WI38 (cell line): ENCODE data around the gene FTH1.

Experiments used
- H3K4me3 ChIP-seq: 2 replicates; pipeline ENCODE4 v1.5.1; 2011; ENCODE audit warnings: low read depth, mild to moderate bottlenecking, control low read depth, low read length
- TF ChIP-seq, protein P1 (sequence below): IDR thresholded peaks from 2 replicates; pipeline ENCODE4 v1.5.1; 2012; ENCODE audit warnings: low read depth, mild to moderate bottlenecking, control low read depth, low read length

The FTH1 gene

DNA sequence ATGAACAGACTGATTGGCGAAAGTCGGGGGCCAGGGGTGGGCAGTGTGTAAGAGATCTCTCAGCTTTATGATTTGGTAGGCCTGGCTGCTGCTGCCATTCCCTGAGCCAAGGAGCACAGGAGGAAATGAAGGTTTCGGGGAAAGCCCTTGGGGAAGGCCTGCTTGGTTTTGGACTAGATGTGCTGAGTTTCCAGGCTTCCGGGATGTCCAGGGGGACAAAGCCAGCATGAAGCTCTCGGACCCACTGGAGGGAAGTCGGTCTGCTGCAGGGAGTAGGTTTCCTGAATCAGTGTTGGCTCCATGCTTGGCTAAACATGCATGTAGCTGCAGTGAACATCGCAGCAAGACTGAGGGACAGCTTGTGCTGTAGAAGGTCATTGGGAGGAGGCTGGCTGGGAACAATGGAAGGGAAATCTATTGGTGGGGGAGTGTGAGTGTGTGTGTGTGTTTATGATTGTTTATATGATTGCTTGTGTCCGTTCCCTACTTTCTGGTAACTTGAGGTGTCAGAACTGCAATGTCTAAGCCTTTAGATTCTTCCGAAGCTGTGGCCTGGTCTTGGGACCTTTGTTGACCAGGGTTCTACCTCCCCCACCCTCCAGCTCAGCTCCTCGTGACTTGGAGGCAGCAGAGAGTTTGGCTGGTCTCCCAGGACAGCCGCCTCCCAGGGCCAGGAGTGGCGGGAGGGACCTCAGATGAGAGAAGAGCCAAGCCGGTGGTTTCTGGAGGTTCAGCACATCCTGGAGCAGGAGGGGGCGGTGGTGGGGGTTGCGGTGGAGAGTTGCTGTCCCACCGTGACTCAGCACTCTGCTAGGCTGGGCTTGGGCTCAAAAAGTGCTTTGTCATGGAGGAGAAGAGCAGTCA, 4.0 kb upstream of the FTH1 start:
- H3K4me3 ChIP-seq = no peak overlapping the region

GRCh38 chr11:61969838-61970662, 2.6 kb upstream of the FTH1 start:
- no peak overlapping the region for H3K4me3 ChIP-seq
- TF ChIP-seq, protein P1, sequence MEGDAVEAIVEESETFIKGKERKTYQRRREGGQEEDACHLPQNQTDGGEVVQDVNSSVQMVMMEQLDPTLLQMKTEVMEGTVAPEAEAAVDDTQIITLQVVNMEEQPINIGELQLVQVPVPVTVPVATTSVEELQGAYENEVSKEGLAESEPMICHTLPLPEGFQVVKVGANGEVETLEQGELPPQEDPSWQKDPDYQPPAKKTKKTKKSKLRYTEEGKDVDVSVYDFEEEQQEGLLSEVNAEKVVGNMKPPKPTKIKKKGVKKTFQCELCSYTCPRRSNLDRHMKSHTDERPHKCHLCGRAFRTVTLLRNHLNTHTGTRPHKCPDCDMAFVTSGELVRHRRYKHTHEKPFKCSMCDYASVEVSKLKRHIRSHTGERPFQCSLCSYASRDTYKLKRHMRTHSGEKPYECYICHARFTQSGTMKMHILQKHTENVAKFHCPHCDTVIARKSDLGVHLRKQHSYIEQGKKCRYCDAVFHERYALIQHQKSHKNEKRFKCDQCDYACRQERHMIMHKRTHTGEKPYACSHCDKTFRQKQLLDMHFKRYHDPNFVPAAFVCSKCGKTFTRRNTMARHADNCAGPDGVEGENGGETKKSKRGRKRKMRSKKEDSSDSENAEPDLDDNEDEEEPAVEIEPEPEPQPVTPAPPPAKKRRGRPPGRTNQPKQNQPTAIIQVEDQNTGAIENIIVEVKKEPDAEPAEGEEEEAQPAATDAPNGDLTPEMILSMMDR = no peak

More for the DNA sequence above, 4.0 kb upstream of the FTH1 start:
- TF ChIP-seq, protein P1 = no peak

- no peak overlapping the region for H3K4me3 ChIP-seq
- TF ChIP-seq, protein P1 = no peak
These were observed 1.9 kb upstream of the FTH1 start for GRCh38 chr11:61969391-61969758.

DNA sequence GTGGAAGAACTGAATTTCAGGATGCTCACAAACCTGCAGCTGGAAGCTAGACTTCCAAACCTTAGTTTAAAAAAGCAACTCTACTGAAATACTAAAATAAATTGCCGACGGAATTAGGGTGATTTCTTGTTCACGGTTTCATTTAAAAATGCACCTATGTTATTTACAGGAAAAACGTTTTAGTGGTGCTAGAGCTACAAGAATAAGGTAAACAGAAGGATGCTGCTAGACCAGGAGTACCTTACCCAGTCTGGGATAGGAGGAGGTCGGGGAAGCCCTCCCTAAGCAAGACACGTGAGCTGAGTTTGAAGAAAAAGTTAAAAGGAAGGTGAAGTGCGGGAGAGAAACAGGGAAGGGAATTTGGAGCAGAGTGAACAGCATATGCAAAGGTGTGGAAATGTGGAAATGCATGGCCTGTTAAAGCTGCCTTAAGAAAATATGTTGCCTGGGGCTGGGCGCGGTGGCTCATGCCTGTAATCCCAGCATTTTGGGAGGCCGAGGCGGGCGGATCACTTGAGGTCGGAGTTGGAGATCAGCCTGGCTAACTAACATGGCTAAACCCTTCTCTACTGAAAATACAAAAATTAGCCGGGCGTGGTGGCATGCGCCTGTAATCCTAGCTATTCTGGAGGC, 1.4 kb upstream of the FTH1 start:
- no peak overlapping the region; the same call in 1 of the 2 replicates for H3K4me3 ChIP-seq
- TF ChIP-seq, protein P1 = no peak

- H3K4me3 ChIP-seq = peak overlapping the region; percentile 100
- TF ChIP-seq, protein P1 = no peak
These were observed 707 bp upstream of the FTH1 start for GRCh38 chr11:61967924-61968757.

DNA sequence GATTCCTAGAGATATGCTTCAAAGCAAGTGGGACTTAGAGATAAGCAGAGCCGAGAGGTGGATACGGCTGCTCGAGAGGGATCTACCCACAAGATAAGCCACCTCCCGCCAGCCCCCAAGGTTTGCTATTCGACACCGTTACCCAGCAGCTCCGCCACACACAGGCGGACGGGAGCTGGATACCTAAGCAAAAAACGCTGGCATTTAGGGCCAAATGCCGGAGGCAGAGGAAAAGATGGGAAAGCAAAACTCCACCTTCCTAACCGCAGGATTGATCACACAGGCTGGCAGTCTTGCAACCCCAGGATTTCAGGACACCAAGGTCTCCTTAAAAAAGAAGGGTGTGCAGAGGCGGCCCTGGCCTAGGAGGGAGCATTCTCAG, 709 bp downstream of the FTH1 start:
- TF ChIP-seq, protein P1 = no peak

GRCh38 chr11:61964666-61965271, 2.7 kb downstream of the FTH1 start:
- peak overlapping the region; percentile 100 for H3K4me3 ChIP-seq

More for the DNA sequence above, 709 bp downstream of the FTH1 start:
- peak overlapping the region; percentile 100 for H3K4me3 ChIP-seq
